ENCODE measurements around the gene COL6A3.

The COL6A3 gene

DNA sequence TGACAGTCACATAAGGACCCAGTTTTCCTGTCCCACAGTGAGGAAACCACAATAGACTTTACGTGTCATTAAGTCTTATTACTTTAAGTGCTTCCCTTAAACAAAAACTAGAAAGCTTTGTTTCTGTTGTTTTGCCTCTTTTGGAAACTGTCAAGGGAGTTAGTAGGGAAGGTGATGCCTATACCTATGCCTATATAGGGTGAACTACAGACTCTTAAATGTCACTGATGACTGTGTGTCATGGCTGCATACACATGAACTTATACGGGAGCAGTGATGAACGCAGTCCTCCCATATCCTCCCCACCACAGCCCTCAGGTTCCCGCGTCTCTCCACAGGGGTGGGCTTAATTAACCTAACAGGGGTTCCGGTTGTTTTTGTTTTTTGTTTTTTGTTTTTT lies 97.6 kb downstream of the COL6A3 start:
- no peak overlapping the region for H3K4me3 ChIP-seq (replicated peaks; ENCODE audit: low read depth, low read length)
- DNase-seq (ENCODE audit: extremely low read depth, low read depth), result no peak
- TF ChIP-seq, protein P1, sequence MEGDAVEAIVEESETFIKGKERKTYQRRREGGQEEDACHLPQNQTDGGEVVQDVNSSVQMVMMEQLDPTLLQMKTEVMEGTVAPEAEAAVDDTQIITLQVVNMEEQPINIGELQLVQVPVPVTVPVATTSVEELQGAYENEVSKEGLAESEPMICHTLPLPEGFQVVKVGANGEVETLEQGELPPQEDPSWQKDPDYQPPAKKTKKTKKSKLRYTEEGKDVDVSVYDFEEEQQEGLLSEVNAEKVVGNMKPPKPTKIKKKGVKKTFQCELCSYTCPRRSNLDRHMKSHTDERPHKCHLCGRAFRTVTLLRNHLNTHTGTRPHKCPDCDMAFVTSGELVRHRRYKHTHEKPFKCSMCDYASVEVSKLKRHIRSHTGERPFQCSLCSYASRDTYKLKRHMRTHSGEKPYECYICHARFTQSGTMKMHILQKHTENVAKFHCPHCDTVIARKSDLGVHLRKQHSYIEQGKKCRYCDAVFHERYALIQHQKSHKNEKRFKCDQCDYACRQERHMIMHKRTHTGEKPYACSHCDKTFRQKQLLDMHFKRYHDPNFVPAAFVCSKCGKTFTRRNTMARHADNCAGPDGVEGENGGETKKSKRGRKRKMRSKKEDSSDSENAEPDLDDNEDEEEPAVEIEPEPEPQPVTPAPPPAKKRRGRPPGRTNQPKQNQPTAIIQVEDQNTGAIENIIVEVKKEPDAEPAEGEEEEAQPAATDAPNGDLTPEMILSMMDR (IDR thresholded peaks at IDR 0.05; ENCODE audit: low read depth, low read length, missing control alignments), result no peak

DNA sequence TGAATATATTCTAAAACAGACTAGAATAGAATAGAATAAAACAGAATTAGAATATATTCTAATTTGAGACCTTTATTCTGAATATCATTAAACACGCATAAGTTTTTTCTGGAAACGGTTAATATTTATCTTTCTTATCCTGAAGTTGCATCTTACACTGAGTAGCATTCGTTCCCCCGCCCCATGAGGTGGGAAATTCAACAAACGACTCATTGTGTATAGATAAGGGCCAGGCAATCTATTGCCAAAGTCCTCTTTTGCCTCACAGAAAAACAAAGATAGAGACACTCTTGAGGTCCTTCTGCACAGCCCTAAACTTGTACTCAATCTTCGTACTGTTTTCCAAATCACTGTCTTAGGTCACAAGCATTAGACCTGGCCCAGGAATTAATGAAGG lies 98.1 kb downstream of the COL6A3 start:
- TF ChIP-seq, protein P1 (IDR thresholded peaks at IDR 0.05; ENCODE audit: low read depth, low read length, missing control alignments), result no peak
- H3K4me3 ChIP-seq (replicated peaks; ENCODE audit: low read depth, low read length), result no peak overlapping the region
- DNase-seq (ENCODE audit: extremely low read depth, low read depth), result no peak

DNA sequence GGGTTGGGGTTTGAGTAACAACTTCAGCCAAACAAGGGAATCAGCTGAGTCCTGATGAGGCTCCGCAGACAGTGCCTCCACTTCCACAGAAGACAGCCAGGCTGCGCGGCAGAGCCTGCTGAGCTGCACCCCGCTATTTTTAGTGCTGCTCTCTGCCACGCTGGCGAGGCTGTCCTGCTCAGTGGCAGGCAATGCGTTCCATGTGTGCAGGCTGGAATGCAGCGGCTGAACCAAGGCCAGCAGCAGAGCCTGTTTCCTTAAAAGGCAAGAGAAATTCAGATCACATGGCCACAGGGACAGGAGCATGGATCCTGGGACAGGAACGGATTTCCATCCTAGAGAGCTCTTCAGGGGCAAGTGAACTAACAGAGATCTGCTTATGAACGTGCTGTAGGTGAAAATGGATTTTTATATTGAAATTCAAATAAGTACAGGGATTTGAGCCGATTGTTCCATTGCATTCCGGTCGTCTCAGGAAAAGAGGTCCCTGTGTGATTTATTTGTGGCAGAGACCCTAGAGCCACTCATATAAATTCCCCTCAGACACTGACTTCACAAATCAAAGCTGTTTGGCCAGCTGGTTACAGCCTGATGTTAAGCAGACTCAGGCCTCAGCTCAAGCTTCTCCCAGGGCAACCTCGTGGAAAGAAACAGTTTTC lies 98.7 kb downstream of the COL6A3 start:
- peak; percentile 97 for DNase-seq (ENCODE audit: extremely low read depth, low read depth)
- TF ChIP-seq, protein P1 (IDR thresholded peaks at IDR 0.05; ENCODE audit: low read depth, low read length, missing control alignments), result no peak
- H3K4me3 ChIP-seq (replicated peaks; ENCODE audit: low read depth, low read length), result no peak overlapping the region

DNA sequence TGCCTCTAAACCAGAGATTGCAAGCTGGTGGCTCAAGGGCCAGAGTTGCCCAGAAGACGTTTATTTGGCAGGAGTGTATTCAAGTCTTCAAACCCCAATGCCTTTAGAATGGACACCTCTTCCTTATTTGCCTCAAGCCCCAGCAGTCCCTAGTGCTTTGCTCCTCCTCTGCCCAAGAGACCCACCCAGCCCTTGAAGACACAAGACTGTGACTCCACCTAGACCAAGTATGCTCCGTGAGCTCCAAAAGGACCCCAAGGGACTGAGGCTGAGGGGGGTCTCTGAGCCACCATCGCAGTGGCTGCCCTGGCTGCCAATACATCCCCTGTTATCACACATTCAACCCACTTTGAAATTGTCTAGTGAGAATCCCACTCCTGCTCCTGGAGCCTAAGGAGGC lies 99.3 kb downstream of the COL6A3 start:
- no peak for DNase-seq (ENCODE audit: extremely low read depth, low read depth)
- TF ChIP-seq, protein P1 (IDR thresholded peaks at IDR 0.05; ENCODE audit: low read depth, low read length, missing control alignments), result no peak
- H3K4me3 ChIP-seq (replicated peaks; ENCODE audit: low read depth, low read length), result no peak overlapping the region

DNA sequence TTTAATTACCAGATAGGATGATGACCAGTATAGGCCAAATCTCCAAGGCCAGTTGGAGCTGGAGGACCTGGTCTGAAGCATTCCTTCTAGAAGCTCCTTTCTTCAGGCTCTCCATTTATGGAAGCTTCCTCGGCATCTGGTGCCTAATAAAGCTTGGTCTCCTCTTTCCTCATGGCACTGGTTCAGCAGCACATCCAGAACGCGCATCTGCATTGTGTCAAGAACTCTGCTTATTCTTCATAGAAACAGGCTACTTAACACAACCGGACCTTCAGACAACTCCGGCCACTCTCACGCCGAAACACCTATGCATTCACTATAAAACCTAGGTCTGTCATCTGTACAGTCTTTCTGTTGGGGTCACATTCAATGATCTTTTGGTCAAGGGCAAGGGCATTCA lies 99.8 kb downstream of the COL6A3 start:
- no peak for DNase-seq (ENCODE audit: extremely low read depth, low read depth)
- TF ChIP-seq, protein P1 (IDR thresholded peaks at IDR 0.05; ENCODE audit: low read depth, low read length, missing control alignments), result no peak
- H3K4me3 ChIP-seq (replicated peaks; ENCODE audit: low read depth, low read length), result no peak overlapping the region

DNA sequence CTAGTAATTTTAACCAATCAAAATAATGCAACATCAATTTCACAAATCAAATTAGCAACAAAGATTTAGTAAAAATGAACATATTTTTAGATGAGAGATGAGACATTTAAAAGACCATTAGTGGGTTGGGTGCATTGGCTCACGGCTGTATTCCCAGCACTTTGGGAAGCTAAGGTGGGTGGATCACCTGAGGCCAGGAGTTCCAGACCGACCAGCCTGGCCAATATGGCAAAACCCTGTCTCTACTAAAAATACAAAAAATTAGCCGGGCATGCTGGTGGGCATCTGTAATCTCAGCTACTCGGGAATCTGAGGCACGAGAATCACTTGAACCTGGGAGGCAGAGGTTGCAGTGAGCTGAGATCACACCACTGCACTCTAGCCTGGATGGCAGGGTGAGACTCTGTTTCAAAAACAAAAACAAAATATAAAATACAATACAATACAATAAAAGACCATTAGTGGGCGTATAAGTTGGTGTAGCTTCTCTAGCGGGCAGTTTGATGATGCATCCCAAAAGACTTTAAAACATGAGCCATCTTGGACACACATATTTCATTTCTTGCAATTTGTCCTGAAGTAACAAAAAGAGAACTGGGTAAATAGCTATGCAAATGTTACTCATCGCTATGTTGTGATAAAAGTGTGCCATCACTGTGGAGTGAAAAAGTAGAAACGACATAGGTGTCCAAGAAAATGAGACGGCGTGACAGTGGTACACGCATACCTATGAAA lies 101.8 kb downstream of the COL6A3 start:
- no peak overlapping the region for H3K4me3 ChIP-seq (replicated peaks; ENCODE audit: low read depth, low read length)
- no peak for DNase-seq (ENCODE audit: extremely low read depth, low read depth)
- TF ChIP-seq, protein P1 (IDR thresholded peaks at IDR 0.05; ENCODE audit: low read depth, low read length, missing control alignments), result no peak
